Measurements from ENCODE around the gene NACC1.

NACC1 gene

DNA sequence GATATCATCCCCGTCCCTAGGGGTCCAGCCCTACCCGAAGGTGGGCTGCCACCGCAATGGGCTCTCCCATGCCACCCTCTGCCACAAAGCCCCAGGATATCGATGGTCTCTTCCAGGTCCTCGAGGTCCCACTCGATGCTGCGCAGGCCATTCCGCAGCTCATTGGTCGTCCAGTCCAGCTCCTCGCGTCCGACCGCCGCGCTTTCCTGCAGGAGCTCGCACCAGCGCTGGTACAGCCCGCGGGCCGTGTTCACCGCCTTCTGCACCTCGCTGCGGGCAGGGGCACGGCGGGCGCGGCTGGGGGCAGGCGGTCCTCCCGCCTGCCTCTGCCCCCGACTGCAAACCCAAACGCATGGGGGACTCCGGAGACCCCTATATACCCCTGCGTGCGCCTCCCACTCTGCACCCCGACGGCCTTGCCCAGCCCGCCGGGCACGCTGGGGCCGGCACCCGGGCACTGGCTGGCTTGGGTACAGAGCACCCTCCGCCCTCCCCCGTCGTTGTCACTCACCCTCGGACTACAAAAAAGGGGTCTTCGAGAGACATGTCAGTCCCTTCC, 31.6 kb downstream of the NACC1 start:
- peak; percentile 58 for DNase-seq

DNA sequence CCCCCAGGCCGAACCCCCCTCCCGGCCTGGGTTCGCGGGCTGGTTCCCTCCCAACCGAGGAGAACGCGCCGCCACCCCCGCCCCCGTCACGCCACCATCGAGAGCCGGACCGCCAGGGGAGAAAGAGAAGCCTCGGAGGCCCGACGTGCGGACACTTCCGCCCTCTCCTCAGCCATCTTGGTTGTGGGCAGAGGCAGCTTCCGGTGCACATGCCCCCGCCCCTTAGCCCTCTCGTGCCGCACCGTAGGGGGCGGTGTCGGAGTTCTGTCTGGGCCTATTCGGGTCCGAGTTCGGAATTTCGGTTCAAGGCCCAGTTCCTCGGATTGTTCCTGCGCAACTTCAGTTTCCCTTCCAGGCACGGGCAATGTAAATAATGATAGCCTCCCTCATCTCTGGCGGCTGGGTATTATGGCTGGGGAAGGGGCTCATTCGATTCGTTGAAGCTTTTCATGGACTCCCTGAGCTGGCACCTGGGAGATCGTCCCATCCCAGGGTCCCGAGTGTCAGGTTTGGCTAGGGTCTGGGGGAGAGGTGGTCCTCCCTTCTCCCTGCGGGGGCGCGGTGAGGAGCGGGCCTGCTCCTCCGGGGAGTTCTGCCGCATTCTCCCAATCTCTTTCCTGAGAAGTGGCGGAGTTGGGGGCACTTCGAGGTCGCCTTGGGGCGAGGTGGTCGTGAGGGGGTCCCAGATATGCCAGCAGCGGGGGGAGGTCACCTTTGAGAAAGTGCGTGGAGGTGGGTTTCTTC, 32.3 kb downstream of the NACC1 start, which contains the start of the genes IER2 and STX10:
Gene IER2 (plus strand): TSS at position 225 of the 744 bp plus-strand sequence. CDS start 2,776 bp downstream, outside the sequence.
Gene STX10 (minus strand): TSS at position 189 of the 744 bp plus-strand sequence. CDS start 202 bp downstream, outside the sequence.
- peak; percentile 95 for DNase-seq

DNA sequence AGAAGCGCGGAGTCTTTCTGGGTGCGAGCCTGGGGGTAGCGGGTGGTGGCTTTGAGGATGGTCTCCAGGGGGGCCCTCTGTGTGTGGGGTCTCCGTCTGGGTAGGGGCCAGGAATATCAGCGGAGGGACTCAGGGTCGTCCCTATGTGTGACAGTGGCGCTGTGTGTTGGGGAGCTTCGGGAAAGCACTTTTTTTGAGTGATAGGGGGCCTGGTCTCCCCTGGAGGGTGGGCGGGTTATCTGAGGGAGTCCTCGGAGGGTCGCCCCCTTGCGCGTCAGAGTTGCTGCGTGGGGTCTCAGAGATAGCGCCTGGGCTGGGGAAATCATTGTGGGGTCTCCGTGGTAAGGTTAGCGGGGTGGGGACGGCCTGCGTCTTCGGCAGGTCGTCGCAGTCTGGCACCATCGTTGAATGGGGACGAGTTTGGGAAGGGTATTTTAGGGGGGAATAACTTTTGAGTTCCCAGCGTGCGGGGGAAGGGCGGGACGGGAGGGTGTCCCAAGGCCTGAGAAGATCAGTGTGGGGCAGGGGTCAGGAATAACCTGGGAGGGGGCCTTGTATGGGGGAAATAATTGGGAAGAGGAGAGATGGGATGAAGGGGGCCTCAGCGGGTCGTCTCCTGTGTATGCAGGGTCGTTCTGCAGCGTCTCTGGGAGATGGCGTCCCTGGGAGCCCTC, 33.0 kb downstream of the NACC1 start:
- peak; percentile 42 for DNase-seq

DNA sequence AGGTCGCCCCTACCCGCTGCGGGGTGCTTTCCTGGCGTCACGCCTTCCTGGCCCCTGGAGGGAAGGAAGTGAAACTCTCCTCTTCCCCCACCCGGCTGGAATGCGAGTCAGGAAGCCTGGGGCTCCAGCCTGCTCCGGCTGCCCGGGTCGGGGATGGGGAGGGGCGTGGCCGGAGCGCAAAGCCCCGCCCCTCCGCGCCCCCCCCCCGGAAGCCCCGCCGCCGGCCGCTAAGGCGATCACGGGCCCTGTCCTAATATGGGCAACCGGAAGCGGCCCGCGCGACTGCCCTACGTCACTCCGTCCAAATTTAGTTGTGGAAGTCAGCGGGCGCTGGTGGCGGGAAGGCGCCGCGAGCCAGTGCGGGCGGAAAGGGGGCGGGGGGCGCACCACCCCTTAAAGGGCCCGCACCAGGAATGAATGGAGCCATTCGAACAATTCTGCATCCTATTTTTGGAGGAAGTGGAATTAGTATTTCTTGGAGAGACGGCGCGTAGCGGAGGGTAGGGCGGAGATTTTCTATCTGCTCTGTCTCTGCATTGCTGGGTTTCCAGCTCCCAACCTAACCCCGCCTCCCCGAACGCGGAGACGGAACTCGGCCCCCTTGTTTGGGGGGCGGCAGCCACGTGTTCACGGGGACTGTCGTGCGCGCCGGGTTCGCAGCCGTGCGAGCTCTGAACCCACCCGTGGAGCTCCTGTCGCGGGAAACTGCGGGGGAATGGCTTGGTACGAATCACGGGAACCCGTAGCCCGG, 33.7 kb downstream of the NACC1 start:
- peak; percentile 97 for DNase-seq

DNA sequence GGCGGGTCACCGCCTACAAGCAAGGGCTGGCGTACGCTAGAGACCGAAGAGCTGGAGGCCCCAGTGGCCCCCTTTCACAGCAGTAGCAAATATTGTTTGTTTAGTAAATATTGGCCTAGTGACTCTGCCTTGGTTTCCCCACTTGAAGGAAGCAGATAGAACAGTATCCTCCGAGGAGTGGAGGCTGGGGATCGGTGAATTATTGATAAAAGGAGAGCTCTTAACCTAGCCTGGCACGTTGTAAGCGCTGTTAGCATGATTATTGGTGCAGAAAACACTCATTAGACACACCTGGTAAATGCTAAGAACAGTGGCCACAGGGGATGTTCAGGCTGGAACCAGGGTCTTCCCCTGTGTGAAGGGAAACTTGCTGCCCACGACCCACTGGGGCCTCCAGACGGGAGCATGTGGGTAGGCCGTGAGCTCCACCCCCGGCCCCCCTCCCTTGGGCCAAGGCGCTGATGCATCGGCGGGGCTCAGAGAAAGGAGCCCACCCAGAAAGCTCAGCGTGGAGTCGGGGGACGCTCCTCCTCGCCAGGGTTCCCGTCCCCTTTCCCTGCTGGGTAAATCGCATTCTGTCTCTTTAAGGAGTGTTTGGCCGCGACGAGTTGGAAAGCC, 34.4 kb downstream of the NACC1 start:
- no peak for DNase-seq

DNA sequence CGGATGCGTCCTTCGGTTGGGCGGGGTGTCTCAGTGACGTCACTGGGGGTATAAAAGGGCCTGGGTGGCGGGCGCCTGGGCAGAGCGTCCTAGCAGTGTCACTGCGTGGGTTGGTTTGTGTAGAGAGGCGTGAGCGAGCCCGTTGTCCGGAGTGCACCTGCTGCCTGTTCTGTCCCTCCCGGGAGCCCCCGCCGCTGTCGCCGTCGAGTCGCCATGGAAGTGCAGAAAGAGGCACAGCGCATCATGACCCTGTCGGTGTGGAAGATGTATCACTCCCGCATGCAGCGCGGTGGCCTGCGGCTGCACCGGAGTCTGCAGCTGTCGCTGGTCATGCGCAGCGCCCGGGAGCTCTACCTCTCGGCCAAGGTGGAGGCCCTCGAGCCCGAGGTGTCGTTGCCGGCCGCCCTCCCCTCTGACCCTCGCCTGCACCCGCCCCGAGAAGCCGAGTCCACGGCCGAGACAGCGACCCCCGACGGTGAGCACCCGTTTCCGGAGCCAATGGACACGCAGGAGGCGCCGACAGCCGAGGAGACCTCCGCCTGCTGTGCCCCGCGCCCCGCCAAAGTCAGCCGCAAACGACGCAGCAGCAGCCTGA, 35.0 kb downstream of the NACC1 start:
- DNase-seq = peak; percentile 98

DNA sequence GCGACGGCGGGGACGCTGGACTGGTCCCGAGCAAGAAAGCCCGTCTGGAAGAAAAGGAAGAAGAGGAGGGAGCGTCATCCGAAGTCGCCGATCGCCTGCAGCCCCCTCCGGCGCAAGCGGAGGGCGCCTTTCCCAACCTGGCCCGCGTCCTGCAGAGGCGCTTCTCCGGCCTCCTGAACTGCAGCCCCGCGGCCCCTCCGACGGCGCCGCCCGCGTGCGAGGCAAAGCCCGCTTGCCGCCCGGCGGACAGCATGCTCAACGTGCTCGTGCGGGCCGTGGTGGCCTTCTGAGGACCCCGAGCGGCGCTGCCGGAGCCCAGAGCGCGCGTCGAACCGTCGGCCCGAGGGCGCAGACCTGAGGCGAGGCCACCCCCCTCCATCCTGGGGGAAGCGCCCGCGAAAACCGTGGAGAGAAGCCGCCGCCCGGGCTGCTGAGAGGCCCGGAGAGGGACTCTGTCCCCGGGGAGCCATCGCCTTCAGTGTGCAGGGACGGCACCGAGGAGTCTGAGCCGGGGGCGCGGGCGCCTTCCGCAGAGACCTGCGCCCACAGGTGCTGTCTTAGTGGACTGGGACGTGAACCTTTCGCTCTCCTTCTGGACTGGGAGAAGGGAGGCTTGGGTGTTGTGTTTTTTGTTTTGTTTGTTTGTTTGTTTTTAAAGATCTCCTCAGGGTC, 35.6 kb downstream of the NACC1 start:
- DNase-seq = peak; percentile 35

DNA sequence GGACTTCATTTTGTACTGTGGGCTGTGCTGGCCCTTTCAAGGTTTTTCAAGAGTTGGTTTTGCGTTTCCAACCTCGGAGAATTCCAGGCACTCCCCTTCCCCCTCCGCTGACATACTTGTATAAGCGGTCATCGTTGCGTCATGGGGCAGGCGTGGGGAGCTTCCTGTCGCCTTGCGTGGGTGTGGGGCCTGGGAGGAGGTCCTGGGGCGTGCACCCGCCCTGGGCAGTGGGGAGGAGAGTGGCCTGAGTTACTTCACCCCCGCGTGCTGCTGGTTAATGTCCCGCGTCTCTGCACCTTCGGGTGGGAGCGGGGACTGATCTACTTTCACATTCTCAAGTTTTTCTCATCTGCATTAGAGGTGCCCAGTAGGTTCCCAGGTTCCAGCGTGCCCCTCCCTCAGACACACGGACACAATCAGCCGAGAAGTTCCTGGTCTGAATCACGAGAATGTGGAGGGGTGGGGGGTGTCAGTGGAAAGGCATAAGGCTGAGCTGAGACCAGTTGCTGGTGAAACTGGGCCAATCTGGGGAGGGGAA, 36.2 kb downstream of the NACC1 start:
- DNase-seq = peak; percentile 81

DNA sequence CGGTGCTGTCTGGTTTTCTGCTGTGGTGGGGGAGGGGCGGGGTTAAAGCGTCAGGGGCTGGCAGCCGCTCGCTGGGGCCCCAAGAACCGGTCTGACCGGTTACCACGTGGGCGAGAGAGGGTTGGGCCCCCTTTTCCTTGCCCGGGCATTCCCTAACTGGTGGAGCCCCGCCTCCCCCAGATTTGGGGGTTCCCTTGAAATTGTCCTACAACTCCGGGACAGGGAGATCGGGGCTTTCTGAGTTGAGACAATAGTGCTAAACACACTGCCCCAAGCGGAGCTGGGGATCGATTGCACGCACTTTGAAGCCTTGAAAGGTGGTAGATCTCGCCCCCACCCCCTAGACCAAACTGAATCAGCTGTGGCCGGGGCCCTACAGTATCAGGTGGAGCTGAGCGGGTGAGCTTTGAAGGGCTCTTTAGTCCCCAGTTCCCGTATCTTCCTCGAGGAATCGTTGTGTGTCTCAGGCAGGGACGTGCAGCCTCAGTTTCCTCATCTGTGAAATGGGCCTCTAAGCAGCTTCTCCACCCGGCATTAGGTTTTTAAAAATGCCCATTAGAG, 36.9 kb downstream of the NACC1 start:
- peak; percentile 90 for DNase-seq

DNA sequence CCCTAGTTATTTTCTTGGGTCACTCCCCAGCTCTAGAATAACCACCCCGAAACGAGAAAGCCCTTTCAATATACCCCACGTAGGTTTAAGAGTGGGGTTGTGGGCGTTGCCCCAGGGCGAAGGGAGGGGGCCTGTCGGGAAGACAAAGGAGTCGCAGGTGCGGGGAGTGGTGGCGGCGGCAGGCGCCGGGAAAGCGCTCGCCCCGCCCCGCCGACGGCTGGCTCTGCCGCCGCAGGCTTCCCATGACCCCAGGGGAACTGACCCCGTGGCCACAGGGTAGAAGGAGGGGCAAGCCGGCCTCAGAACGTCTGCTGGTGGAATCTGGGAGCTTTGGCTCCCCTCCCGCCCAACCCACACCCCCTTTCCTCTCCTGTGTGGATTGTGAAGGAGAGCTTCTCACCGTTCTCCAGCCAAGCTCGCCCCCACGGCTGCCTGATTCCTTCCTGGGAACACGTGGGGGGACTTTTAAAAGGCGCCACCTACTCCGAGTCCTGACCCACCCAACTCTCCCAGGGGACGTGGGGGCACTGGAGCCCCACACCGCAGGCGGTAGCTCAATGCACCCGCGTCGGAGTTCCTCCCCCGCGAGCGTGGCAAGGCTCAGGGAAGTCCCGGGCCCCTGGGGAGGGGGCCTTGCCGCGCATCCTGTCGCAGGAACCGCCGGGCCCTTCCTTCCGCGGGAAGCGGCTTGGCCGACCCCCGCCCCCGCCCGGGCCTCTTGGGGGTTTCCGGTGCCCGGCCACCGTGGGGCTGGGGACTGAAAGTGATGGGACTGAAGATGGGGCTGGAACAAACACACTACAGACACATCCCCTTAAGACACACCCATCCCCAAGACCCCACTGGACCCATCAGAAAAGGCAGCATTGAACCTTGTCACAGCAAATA, 37.7 kb downstream of the NACC1 start:
- DNase-seq = peak; percentile 69

DNA sequence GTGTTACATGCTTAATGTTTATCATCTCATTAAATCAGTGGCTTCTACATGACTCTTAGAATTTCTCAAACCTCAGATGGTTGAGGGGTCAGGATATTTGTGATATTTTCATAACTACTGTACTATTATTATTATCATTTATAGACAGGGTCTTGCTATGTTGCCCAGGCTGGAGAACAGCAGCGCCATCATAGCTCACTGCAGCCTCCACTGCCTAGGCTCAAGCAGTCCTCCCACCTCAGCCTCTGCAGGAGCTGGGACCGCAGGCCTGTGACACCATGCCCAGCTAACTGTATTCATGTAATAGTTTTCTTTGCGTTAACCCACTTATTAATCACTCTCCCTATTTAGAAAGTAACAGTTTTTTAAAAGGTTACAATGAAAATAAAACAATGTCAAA, 41.6 kb downstream of the NACC1 start:
- no peak for DNase-seq

DNA sequence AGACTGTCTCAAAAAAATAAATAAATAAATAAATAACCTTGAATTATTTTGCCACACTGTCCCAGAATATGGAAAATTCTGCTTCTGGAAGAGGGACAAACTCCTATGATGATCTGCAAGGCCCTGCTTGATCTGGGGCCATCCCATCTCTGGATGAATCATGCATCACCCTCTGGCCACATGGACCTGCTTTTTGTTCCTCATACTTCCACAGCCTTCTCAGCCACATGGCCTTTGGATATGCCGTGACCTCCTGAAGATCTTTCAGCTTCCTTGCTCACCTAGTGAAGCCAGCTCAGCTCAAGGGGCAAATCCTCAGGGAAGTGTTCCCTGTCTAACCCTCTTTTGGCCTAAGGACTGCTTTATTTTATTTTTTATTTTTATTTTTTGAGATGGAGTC, 42.5 kb downstream of the NACC1 start:
- DNase-seq = no peak

DNA sequence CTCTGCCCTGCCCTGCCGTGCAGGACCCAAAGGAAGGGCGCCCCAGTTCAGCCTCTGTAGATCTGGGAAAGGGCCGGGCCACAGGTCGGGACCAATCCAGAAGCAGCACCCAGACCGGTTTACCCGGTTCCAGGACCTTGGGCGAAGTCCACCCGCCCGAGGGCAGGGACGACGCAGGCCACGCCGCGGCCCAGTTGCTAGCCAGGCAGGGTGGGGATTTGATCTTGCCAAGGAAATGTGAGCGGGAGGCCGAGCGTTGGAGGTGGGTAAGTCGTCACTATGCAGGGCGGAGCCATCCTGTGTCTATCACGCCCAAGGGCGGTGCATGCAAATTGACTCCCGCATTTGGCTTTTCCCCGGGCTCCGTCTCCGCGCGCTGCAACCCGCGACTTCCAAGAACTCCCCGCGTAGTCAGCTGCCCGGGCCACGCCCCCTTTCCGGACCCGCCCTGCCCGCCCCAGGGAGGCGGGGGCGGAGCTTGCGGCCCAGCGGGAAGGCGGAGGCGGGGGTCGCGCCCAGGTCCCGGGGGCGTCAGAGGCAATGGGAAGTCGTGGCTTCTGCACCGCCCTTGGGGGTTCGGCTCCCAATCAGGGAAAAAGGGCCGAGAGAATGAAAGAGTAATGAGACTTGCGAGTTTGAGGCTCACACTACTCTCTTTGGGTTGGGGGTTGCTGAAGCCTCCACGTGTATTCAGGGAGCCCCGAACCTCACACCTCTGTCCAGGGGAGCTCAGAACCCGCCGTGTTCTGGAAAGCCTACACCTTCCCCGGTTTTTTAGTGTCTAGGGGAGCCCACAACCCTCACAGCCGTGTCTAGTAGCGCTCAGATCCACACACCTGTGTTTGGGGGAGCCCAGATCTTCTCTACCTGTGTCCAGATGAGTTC, 44.9 kb downstream of the NACC1 start:
- DNase-seq = peak; percentile 95

DNA sequence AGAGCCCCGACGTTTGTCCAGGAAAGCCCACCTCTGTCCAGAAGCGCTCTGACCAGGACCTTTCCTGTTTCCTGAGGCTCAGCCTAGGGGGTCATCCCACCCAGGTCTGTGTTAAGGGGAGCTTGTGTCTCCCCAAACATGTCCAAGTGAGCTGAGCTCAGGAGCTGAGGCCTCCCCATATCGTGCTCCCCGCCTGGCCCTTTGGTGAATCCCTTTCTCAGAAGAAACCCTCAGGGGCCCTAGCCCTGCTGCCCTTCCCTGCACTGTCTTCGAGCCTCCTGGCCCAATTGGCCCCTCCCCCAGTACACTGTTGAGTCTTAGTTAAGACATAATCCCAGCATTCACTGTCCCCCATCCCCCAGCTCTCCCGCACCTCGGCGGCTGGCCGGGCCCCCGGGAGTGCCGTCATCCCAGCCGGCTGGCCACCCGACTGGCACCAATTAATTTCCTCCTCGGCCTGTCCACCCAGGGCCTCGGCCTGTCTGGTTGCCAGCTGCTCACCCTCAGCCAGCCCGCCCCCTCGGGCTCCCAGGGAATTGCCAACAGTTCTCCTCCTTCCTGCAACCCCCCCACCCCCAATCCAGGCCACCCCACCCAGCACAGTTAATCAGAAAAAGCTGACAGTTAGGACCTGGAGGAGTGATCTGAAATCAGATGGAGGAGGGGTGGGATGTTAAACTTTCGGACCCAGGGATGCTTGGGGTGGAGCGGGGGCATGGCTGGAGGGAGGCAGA, 45.7 kb downstream of the NACC1 start:
- DNase-seq = peak; percentile 78

DNA sequence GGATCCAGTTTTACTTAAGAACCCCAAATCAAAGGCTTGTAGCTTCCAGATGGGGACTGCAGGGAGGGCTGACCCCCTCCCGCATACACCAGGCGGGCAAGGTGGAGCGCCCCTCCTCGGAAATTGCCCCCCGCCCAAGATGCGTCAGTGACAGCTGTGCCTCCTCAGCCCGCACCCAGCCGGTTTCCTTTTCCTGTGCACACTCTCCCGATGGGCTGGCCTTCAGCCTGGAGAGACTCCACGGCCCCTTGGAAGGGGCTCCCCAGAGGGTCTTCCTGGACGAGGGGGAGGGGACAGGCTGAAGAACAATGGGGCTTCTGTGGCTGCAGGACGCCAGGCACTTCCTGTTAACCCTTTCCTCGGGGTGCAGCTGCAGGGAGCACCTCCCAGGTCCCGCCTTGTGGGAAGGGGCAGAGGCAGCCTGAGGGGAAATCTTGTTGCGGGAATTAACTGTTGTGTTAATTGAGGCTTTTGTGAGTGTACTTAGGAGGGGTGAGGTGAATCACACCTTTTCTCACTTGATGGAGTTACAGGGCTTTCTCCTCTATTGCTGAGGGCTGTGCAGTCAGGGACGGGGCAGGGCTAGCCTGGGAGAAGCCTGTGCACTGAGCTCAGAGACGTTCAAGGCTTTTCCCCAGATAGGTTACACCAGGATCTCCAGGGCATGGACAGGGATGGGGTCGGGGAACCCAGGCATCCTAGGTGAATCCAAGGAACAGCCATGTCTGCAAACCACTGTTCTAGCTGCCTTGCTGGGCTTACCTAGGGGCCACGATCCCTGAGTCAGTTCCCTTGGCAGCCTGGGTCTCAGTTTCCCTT, 46.5 kb downstream of the NACC1 start:
- DNase-seq = peak; percentile 50

DNA sequence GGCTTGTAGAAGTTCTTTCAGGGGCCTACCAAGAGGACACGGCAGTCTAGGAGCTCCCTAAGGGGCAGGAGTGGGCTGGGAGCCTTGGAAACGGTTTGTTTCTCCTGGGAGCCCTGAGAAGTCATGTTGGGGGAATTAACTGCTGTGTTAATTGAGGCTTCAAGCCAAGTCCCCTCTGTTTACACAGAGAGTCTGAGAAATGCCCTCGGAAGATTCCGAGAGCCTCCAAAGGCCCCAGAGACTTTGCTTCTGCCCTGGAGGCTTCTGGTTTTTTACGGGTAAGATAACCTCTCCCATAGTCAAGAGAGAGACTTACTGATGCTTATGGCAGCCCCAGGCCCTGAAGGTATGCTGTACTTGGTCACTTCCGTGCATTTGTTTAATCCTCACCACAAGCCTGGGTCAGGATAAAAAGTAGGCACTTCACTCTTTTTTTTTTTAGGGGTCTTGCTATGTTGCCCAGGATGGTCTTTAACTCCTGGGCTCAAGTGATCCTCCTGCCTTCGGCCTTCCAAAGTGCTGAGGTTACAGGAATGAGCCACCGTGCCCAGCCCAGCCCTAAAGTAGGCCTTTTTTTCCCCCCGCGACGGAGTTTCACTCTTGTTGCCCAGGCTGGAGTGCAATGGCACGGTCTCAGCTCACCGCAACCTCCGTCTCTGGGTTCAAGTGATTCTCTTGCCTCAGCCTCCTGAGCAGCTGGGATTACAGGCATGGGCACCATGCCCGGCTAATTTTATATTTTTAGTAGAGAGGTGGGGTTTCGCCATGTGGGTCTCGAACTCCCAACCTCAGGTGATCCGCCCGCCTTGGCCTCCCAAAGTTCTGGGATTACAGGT, 47.3 kb downstream of the NACC1 start:
- DNase-seq = no peak
